GM19467 (cell line): ENCODE data around the gene LAMA5.
A peak's percentile ranks its signal among the peaks of the same experiment; 100 is the strongest.

ENCODE experiments used
- ATAC-seq: cut with Tn5 transposase; IDR thresholded peaks from one replicate; pipeline ENCODE4 v1.9.1; 2021; ENCODE audit warnings: mild to moderate bottlenecking, moderate library complexity; ENCODE audit not compliant: unreplicated experiment

The LAMA5 gene

DNA sequence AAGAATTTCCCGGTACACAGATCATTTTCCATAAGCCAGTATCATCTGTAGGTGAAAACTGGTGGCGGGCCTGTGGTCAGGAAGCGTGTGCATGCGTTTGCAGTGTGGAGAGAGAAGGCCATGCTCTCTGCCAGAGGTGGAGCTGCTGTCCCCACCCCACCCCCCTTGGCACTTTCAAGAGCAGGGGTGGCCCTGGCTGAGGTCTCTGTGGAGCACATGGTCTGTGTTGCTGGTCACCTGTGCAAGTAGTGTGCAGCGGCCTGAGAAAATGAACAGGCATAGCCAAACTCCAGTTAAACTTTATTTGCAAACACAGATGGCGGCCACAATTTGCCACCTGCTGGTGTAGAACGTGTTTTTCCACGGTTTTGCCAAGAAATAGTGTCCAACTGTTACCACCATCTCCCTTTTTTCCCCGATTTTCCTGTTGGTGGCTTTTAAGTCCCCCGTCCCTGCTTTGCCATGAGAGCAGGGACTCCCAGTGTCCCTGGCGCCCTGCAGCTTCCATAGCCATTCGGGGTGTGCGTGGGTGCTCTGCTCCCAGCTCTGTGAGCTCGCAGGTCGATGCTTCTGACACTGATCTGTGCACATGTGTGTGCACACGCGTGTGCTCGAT, 61.9 kb downstream of the LAMA5 start:
- no peak for ATAC-seq

- no peak for ATAC-seq
Observed at GRCh38 chr20:62304331-62305148, 62.6 kb downstream of the LAMA5 start.

GRCh38 chr20:62303340-62304226, 63.5 kb downstream of the LAMA5 start:
- peak; percentile 4 for ATAC-seq

GRCh38 chr20:62303062-62303339, 64.1 kb downstream of the LAMA5 start:
- ATAC-seq = no peak

DNA sequence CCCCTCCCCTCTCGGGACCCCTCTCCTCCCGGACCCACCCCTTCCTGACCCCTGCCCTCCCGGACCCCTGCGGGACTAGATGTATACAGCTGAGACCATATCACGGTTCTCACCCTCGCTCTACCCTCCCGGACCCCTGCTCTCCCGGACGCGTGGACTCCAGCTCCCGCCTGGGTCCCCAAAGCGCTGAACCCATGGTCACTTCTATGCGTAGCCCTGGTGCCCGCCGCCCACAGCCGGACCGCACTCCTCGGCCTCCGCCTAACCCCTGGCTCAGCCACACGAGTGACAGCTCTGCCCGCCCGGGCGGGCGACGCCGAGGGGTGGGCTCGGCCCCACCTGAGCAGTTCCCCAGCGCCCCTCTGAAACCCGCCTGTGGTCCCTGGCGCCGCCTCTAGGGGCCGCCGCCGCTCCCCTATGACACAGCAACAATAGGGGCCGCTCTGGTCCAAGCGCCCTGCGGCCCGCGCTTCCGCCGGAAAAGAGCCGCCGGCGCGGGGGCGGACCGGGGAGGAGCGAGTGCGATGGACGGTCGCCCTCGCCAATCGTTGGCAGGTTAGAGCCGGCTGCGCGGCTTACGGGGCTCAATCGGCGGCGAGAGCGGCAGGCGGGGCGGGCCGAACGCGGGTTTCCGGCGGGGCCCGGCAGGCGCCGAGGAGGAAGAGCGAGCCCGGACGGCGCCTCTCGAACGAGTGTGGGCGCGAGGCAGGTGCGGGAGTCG, 64.6 kb downstream of the LAMA5 start, which contains the start of gene ADRM1:
ADRM1 (plus strand) TSS at position 657 of the 721 bp plus-strand sequence. CDS start 572 bp downstream, outside the sequence.
- ATAC-seq = peak; percentile 87

GRCh38 chr20:62301773-62302340, 65.3 kb downstream of the LAMA5 start:
- ATAC-seq = peak; percentile 26

DNA sequence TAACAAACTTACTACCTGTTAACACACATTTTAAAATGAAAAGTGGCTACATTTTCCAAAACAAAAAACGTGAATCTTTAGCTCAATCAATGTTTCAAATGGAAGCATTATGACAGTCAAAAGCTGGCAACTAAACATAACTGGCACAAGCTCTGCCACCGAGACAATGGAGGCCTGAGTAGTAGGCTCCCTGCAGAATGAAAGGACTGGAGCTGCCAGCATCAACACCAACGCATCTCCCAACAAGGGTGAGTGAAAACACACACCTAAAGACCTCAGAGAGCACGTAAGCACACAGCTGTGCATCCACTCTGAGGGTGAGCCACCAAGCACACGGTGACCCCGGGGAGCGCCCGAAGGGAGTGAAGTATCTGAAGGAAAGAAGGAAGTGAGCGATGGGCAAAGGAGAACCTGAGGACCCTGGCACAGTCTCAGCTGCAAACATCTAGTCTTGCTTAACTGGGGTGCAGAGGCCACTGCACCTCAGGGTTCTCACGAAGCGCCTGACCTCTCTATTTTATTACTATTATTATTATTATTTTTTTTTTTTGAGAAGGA, 65.9 kb downstream of the LAMA5 start:
- ATAC-seq = no peak

DNA sequence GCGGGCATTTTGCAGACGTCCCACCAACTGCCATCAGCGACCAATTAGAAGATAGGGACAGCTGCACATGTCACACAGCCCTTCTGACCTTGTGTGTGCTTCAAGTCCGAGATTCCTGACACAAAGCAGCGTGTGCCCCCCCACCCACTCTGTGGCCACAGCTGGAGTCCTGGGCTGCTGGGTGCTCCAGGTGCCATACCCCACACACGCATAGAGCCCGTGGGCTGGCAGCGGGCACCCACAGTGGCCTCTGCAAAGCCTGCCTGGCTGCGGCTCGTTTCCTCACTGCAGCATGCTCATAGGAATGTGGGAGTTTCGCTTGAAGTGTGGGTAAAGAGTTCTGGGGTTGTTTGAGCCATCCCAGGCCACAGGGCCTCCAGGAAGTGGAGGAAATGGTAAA, 66.8 kb downstream of the LAMA5 start:
- no peak for ATAC-seq

- no peak for ATAC-seq
Observed at GRCh38 chr20:62299666-62300236, 67.4 kb downstream of the LAMA5 start.

DNA sequence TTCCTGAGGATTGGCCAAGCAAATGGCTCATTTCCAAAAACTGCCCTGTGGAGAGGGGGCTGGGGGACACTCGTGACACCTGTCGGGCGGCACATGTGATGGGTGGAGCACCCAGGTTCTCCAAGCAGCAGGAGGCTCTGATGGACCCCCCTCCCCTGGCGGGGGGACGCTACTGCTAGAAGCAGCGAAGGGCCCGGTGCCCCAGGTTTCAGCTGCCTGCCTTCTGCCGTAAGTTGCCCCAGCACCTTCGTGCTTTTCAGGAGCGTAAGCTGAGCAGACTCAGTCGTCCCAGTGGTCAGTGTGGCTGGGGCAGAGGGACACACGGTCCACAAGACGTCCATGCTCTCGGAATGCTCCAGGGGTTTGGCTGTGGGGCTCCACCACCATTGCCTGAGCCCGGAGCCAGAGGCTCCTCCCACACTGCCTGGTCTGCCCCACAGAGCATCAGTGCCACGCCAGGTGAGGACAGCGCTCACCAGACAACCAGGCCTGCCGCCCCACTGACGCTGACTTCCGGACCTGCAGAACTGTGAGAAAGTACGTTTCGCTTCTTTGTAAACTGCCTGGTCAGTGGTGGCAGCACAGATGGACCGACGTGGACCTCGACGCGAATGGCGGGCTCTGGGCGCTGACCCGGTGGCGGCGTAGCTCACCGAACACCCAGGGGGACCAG, 68.4 kb downstream of the LAMA5 start:
- no peak for ATAC-seq

- ATAC-seq = no peak
Observed at GRCh38 chr20:62297449-62298227, 69.5 kb downstream of the LAMA5 start.

DNA sequence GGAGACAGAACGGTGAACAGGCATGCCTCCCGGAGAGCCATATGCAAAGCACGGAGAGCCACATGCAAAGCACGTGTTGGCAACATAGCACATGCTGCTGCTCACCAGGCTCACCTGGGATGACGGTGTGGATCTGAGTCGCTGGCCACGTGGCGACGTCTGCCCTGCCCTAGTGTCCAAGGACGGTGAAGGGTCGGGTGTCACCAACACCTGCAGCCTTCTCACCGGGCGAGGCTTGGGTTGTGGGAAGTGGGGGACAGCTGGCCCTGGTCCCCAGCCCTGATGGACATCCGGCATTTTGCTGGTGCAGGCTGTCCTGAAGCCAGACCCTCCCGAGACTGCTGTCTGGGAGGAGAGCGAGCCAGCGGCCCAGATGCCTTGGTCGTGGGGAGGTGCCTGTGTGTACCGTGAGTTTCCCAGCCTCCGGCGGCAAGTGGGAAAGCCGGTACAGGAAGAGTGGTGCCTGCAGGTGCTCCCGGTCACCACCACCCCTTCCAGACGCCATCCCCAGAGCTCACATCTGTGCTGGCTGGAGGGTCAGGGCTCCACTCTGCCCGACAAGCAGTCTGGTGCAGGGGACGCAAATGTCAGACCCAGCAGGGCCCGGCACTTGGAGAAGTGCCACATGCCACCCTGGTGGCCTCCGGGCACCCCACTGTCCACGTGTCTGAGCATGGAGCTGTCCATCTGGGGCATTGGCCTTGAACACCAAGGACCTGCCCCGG, 70.2 kb downstream of the LAMA5 start:
- no peak for ATAC-seq

GRCh38 chr20:62294516-62294915, 72.6 kb downstream of the LAMA5 start:
- no peak for ATAC-seq

DNA sequence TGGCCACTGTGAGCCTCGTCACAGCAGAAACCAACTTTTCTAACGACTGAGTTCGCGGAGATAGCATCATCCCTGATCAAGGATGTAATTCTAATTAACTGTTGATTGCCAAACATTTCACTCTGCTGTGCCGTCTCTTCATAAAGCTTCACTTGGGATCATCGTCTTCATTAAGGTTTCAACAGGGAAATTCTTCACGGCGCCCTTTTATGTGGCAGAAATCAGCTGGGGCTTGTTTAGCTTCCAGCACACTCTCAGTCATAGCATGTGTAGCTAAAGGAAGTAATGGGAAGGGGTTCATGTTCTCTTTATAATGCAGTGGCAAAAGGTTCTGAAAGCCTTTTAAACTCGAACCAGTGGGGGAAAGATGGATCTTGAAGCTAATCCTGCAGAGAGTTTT, 73.2 kb downstream of the LAMA5 start:
- ATAC-seq = no peak

- ATAC-seq = no peak
Observed at GRCh38 chr20:62293111-62293784, 73.9 kb downstream of the LAMA5 start.

DNA sequence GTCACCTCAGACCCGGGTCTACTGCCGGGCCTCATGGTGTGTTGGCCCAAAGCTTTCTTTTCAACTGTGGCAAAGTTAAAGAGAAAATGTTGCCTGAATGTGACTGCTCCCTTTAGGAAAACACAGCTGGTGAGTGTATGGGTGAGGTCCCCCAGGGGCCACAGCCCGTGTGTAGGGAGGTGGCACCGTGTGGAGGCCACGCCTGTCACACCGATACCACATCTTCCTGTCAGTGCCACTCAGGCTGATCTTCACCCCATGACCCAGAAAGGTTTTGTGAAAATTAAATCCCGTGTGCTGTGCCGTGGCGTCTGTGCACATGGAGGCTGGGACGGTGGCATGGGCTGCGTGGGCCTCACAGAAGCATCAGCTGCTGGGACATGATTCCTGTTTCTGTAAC, 75.0 kb downstream of the LAMA5 start:
- no peak for ATAC-seq

- no peak for ATAC-seq
Observed at GRCh38 chr20:62291251-62292066, 75.7 kb downstream of the LAMA5 start.
